ENCODE results near the gene TRIM69.
"Not testable (repeated sequence)": the region's sequence is repeated elsewhere in the genome, so short reads cannot be mapped to it uniquely, and the experiment has no call there.

The TRIM69 gene

GRCh38 chr15:44698641-44699040, 37.7 kb upstream of the TRIM69 start:
- no peak overlapping the region for H3K27ac ChIP-seq
- TF ChIP-seq CTCF (conservative IDR thresholded peaks at IDR 0.05; ENCODE audit: low read depth), result no peak
- DNase-seq (ENCODE audit: low spot score), result no peak
- CTCF ChIA-PET, result no interaction called here
- POLR2A ChIA-PET (ENCODE audit: low non-redundant PET), result no interaction called here

GRCh38 chr15:44700676-44701075, 35.7 kb upstream of the TRIM69 start:
- DNase-seq (ENCODE audit: low spot score); POLR2A ChIA-PET (ENCODE audit: low non-redundant PET); CTCF ChIA-PET; H3K27ac ChIP-seq: not testable (repeated sequence)

GRCh38 chr15:44705986-44706385, 30.3 kb upstream of the TRIM69 start:
- CTCF ChIA-PET, result no interaction called here
- DNase-seq (ENCODE audit: low spot score), result no peak

GRCh38 chr15:44706401-44706800, 29.9 kb upstream of the TRIM69 start:
- ChIA-PET CTCF (no interaction called here), POLR2A (ENCODE audit: low non-redundant PET) (no interaction called here)
- no peak overlapping the region for H3K27ac ChIP-seq
- TF ChIP-seq CTCF (conservative IDR thresholded peaks at IDR 0.05; ENCODE audit: low read depth), result no peak
- no peak for DNase-seq (ENCODE audit: low spot score)

More at GRCh38 chr15:44705986-44706385, 30.3 kb upstream of the TRIM69 start:
- H3K27ac ChIP-seq, result no peak overlapping the region
- POLR2A ChIA-PET (ENCODE audit: low non-redundant PET), result no interaction called here
- no peak for TF ChIP-seq CTCF (conservative IDR thresholded peaks at IDR 0.05; ENCODE audit: low read depth)

GRCh38 chr15:44706946-44707636, 29.2 kb upstream of the TRIM69 start:
- no peak for DNase-seq (ENCODE audit: low spot score)
- ChIA-PET CTCF (interaction anchor here (0.5 to 1.1 kb wide), 2 partner anchors 31 to 52 kb away, joined by 3 read pairs; no protein-coding TSS in a partner anchor), POLR2A (ENCODE audit: low non-redundant PET) (no interaction called here)
- TF ChIP-seq CTCF (conservative IDR thresholded peaks at IDR 0.05; ENCODE audit: low read depth), result no peak
- 0 out of 2 replicates have a peak overlapping the region, but pooled peaks have one; percentile 5 for H3K27ac ChIP-seq

GRCh38 chr15:44710236-44711095, 25.9 kb upstream of the TRIM69 start:
- ChIA-PET CTCF (interaction anchor here (0.6 to 0.7 kb wide), 4 partner anchors 15 to 421 kb away, joined by 3 to 6 read pairs (median 3); no protein-coding TSS in a partner anchor), POLR2A (ENCODE audit: low non-redundant PET) (interaction anchor here (0.5 to 2.7 kb wide), 5 partner anchors 17 to 204 kb away, joined by 4 to 14 read pairs (median 5); partner anchors contain the start of gene SPG11)
- TF ChIP-seq CTCF (conservative IDR thresholded peaks at IDR 0.05; ENCODE audit: low read depth), result peak; percentile 61
- H3K27ac ChIP-seq, result peak overlapping the region; percentile 88
- no peak for DNase-seq (ENCODE audit: low spot score)

All from RWPE1 (cell line).